ENCODE results near the gene RNF43.

The RNF43 gene

DNA sequence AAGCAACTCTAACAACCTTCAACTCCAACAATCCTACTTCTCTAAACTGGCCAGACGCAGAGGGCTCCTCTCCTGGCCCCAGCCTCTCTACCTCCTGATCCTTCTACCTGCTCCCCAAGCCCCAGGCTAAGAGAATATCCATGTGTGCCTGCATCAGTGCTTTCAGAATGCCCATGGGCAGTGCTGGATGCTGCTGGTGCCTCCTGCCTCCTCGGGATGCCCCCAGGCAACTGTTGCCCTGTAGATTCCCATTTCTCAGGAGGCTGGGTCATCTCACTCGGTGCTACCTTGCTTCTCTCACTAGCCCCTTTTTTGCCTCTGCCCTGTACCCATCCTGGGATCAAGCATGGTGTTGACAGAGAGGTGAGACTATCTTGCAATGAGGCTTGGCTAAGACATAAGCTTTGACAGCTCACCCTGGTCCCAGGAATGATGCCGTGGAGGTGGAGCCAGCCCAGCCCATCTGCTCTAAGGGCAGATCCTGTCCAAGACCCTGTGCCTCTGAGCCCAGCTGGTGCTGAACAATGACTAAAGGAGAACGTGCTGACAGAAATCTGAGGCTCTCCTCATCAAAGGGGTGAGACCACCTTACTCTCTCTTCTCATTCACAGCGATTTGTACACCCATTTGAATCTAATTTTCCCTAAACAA is 45.9 kb downstream of the RNF43 start:
- DNase-seq (ENCODE audit: low read depth), result no peak
- no peak overlapping the region for H3K4me3 ChIP-seq (replicated peaks; ENCODE audit: low read depth, low read length)
- TF ChIP-seq, protein P1, sequence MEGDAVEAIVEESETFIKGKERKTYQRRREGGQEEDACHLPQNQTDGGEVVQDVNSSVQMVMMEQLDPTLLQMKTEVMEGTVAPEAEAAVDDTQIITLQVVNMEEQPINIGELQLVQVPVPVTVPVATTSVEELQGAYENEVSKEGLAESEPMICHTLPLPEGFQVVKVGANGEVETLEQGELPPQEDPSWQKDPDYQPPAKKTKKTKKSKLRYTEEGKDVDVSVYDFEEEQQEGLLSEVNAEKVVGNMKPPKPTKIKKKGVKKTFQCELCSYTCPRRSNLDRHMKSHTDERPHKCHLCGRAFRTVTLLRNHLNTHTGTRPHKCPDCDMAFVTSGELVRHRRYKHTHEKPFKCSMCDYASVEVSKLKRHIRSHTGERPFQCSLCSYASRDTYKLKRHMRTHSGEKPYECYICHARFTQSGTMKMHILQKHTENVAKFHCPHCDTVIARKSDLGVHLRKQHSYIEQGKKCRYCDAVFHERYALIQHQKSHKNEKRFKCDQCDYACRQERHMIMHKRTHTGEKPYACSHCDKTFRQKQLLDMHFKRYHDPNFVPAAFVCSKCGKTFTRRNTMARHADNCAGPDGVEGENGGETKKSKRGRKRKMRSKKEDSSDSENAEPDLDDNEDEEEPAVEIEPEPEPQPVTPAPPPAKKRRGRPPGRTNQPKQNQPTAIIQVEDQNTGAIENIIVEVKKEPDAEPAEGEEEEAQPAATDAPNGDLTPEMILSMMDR (IDR thresholded peaks at IDR 0.05; ENCODE audit: low read length, missing control alignments), result no peak

DNA sequence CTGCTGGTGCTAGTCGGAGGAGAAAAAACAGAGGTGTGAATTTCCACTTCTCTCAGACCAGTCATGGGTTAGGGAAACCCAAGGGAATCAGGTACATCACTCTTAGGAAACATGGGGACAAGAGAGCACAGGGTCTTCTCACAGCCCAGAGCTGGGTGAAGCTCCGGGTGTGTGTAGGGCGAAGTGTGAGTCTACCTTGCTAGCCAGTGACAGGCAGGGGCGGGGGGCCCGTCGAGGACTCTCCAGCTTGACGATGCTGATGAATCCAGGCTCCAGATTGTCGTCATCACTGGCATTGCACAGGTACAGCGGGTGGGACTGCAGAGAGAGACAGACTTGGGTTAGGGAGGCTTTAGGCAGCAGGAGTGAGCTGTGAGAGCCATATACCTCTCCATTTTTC is 46.6 kb downstream of the RNF43 start:
- no peak for DNase-seq (ENCODE audit: low read depth)
- H3K4me3 ChIP-seq (replicated peaks; ENCODE audit: low read depth, low read length), result no peak overlapping the region
- TF ChIP-seq, protein P1 (IDR thresholded peaks at IDR 0.05; ENCODE audit: low read length, missing control alignments), result no peak

DNA sequence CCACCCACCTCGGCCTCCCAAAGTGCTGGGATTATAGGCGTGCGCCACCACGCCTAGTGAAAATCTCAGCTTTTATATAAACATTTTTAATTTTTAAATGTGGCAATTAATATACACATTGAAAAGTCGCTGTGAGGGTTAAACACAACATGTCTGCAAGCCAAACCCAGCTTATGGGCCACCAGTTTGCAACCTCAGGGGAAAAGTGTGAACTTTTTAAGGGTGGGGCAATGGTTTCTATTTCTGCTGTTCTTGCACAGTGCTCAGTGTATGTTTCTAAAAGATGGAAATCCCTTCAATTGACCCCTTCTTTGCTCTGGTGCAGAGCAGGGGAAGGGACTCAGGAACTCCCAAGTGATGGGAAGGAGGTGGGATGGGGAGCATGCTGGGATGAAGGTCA is 47.0 kb downstream of the RNF43 start:
- H3K4me3 ChIP-seq (replicated peaks; ENCODE audit: low read depth, low read length), result no peak overlapping the region
- no peak for DNase-seq (ENCODE audit: low read depth)
- TF ChIP-seq, protein P1 (IDR thresholded peaks at IDR 0.05; ENCODE audit: low read length, missing control alignments), result no peak

DNA sequence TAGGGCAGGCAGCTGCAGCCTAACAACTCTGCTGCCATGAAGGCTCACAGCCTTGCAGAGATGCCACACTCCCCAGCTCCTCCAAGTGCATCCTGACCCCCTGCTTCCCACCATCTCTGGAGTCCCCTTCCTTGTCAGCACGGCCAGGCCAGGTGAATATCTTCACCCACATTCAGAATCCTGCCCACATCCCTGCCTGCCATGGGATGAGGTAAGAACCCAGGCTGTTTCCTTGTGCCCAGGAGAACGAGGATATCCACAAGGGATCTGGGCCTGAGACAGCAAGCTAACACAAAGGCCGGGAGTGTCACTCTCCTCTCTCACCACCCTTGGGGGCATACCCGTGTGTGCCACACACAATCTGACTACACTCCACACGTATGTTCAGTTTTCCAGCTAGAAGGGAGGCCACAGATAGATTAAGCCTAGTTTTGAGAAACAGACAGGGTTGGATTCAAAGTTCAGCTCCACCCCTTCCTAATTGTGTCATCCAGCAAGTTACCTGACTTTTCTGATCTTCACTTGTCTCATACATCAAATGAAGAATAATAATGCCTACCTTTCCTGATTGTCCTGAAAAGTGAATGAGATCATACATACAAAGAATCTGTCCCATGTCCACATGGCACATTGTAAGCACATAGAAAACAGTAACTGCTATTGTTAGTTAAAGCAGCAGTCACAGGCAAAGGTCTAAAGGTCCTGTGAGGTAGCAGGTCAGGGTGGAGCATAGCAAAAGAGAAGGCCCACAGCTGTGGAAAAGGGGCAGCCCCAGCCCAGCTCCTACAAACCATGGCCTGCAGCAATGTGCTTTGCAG is 47.9 kb downstream of the RNF43 start:
- TF ChIP-seq, protein P1 (IDR thresholded peaks at IDR 0.05; ENCODE audit: low read length, missing control alignments), result no peak

DNA sequence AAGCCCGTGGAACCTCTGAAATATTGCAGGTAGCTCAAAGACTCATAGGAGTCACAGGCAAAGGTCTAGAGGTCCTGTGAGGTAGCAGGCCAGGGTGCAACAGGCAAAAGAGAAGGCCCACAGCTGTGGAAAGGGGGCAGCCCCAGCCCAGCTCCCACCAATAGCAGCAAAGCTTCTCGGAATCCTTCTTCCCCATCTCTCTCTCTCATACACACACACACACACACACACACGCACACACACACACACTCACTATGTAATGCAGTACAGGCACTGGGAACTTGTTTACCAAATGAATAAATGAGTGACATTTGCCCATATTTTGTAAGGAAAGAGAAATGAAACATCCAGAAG is 48.5 kb downstream of the RNF43 start:
- TF ChIP-seq, protein P1 (IDR thresholded peaks at IDR 0.05; ENCODE audit: low read length, missing control alignments), result no peak
- no peak overlapping the region for H3K4me3 ChIP-seq (replicated peaks; ENCODE audit: low read depth, low read length)
- no peak for DNase-seq (ENCODE audit: low read depth)

More for the DNA sequence above, 47.9 kb downstream of the RNF43 start:
- H3K4me3 ChIP-seq (replicated peaks; ENCODE audit: low read depth, low read length), result no peak overlapping the region
- no peak for DNase-seq (ENCODE audit: low read depth)
